Tongue (tissue), 2 donors: Measurements from ENCODE around the gene COG2. TPM values are rescaled to one million over a fixed set of nuclear protein-coding genes. Genes with fewer than 3 reads are reported as not detected.
"Not testable (repeated sequence)": the region's sequence is repeated elsewhere in the genome, so short reads cannot be mapped to it uniquely, and the experiment has no call there.

Source experiments
- DNase-seq: peaks from one replicate; pipeline ENCODE4 v3.0.0-alpha.2; 2015
- total RNA-seq: library from RNA; depleted of rRNA; stranded (reverse); fragments of >200 nt; gene quantifications from one replicate; pipeline ENCODE4 v1.2.3, GENCODE V29; 2014

COG2 gene
- total RNA-seq, result 34.8 TPM

GRCh38 chr1:230642263-230642959, at the start of gene COG2:
TSS of gene COG2 (plus strand) at chr1:230642481. CDS start at chr1:230642607, 126 bp downstream.
- DNase-seq, result peak; percentile 97

- DNase-seq, result no peak
Measured at GRCh38 chr1:230592848-230593414, 49.4 kb upstream of the COG2 start.

GRCh38 chr1:230594214-230594773, 48.0 kb upstream of the COG2 start:
- no peak for DNase-seq

- no peak for DNase-seq
Measured at GRCh38 chr1:230595181-230595580, 47.1 kb upstream of the COG2 start.

- DNase-seq, result no peak
Measured at GRCh38 chr1:230596306-230596705, 46.0 kb upstream of the COG2 start.

- DNase-seq, result no peak
Measured at GRCh38 chr1:230598745-230599144, 43.5 kb upstream of the COG2 start.

GRCh38 chr1:230599926-230600656, 42.2 kb upstream of the COG2 start:
- no peak for DNase-seq

GRCh38 chr1:230600657-230601400, 41.5 kb upstream of the COG2 start:
- not testable (repeated sequence) for DNase-seq

GRCh38 chr1:230609208-230609607, 33.1 kb upstream of the COG2 start:
- no peak for DNase-seq

- DNase-seq, result no peak
Measured at GRCh38 chr1:230610589-230610988, 31.7 kb upstream of the COG2 start.

GRCh38 chr1:230611128-230611877, 31.0 kb upstream of the COG2 start:
- DNase-seq, result peak; percentile 56

- no peak for DNase-seq
Measured at GRCh38 chr1:230611878-230612235, 30.4 kb upstream of the COG2 start.

- DNase-seq, result no peak
Measured at GRCh38 chr1:230612651-230613050, 29.6 kb upstream of the COG2 start.

GRCh38 chr1:230614121-230614520, 28.2 kb upstream of the COG2 start:
- no peak for DNase-seq

- DNase-seq, result no peak
Measured at GRCh38 chr1:230618537-230618936, 23.7 kb upstream of the COG2 start.

GRCh38 chr1:230620649-230621323, 21.5 kb upstream of the COG2 start:
- no peak for DNase-seq

- DNase-seq, result peak; percentile 96
Measured at GRCh38 chr1:230621324-230622030, 20.8 kb upstream of the COG2 start.

- DNase-seq, result peak; percentile 38
Measured at GRCh38 chr1:230622151-230622550, 20.1 kb upstream of the COG2 start.

GRCh38 chr1:230624097-230624713, 18.1 kb upstream of the COG2 start:
- DNase-seq, result no peak

- peak; percentile 23 for DNase-seq
Measured at GRCh38 chr1:230626232-230626631, 16.0 kb upstream of the COG2 start.
